PC-9 (cell line): ENCODE data around the gene ARHGEF9. TPM values are rescaled to one million over a fixed set of nuclear protein-coding genes. Genes with fewer than 3 reads are reported as not detected.

Source experiments
- BruUV-seq: library from RNA; stranded (reverse); fragments of 400-500 nt; replicated peaks from 2 replicates; lab custom pipeline; 2021; lab: Mats Ljungman, UMichigan
- CTCF ChIA-PET: fragments of 300-600 bp; sonication (Branson Sonifier 250); formaldehyde crosslinking; loops from one replicate; lab custom pipeline; 2022; ENCODE audit warnings: antibody characterized with exemption; lab: Charles Lee
- POLR2A ChIA-PET: fragments of 300-600 bp; sonication (Branson Sonifier 250); formaldehyde crosslinking; loops from one replicate; lab custom pipeline; 2022; ENCODE audit warnings: antibody characterized with exemption; ENCODE audit not compliant: unreplicated experiment; lab: Charles Lee
- DNase-seq, 2 experiments: peaks; one replicate each; pipeline versions ENCODE4 v3.0.0 to v3.0.0-alpha.2; 2015 to 2022; ENCODE audit warnings: mixed read lengths in 1 of 2
- H2AFZ ChIP-seq: fragments of 200-600 bp; sonication (generic); 2 replicates; pipeline ENCODE4 v1.8.1; 2017; ENCODE audit warnings: antibody characterized with exemption
- H3F3A ChIP-seq: fragments of 200-600 bp; sonication (generic); 2 replicates; pipeline ENCODE4 v1.8.1; 2017; ENCODE audit warnings: antibody characterized with exemption, mild to moderate bottlenecking, low read depth; ENCODE audit not compliant: insufficient read depth
- H3K27ac ChIP-seq: fragments of 200-600 bp; sonication (generic); 2 replicates; pipeline ENCODE4 v1.6.1; 2016; ENCODE audit warnings: mixed run types
- H3K27me3 ChIP-seq: fragments of 200-600 bp; sonication (generic); 2 replicates; pipeline ENCODE4 v1.6.1; 2016; ENCODE audit warnings: low read depth, mixed run types; ENCODE audit not compliant: insufficient read depth
- H3K36me3 ChIP-seq: fragments of 200-600 bp; sonication (generic); 2 replicates; pipeline ENCODE4 v1.6.1; 2016; ENCODE audit warnings: low read depth, mixed run types
- H3K4me1 ChIP-seq: fragments of 200-600 bp; sonication (generic); replicated peaks from 2 replicates; pipeline ENCODE4 v1.6.1; 2016; ENCODE audit warnings: mixed run types; ENCODE audit not compliant: insufficient read depth
- H3K4me2 ChIP-seq: fragments of 200-600 bp; sonication (generic); 2 replicates; pipeline ENCODE4 v1.6.1; 2017; ENCODE audit warnings: mixed run types
- H3K4me3 ChIP-seq: fragments of 200-600 bp; sonication (generic); 2 replicates; pipeline ENCODE4 v1.6.1; 2016; ENCODE audit warnings: mixed run types
- H3K79me2 ChIP-seq: fragments of 200-600 bp; sonication (generic); 2 replicates; pipeline ENCODE4 v1.6.1; 2017; ENCODE audit warnings: low read depth, mixed run types
- H3K9me2 ChIP-seq: fragments of 200-600 bp; sonication (generic); 2 replicates; pipeline ENCODE4 v1.8.1; 2017; ENCODE audit warnings: mild to moderate bottlenecking; ENCODE audit not compliant: insufficient read depth
- H3K9me3 ChIP-seq: fragments of 200-600 bp; sonication (generic); 2 replicates; pipeline ENCODE4 v1.8.1; 2016; ENCODE audit warnings: low read depth; ENCODE audit not compliant: insufficient read depth
- H4K20me1 ChIP-seq: fragments of 200-600 bp; sonication (generic); 2 replicates; pipeline ENCODE4 v1.8.1; 2017; ENCODE audit not compliant: insufficient read depth
- CTCF ChIP-seq: fragments of 200-600 bp; sonication (generic); conservative IDR thresholded peaks from 2 replicates; pipeline ENCODE4 v1.6.1; 2017; ENCODE audit warnings: mixed run types, antibody characterized with exemption, mild to moderate bottlenecking, moderate library complexity
- EZH2 ChIP-seq: fragments of 200-600 bp; sonication (generic); IDR thresholded peaks from 2 replicates; pipeline ENCODE4 v1.8.0; 2017; ENCODE audit warnings: antibody characterized with exemption, low read depth
- intact Hi-C: fragments of 100-400 bp; cut with micrococcal nuclease; formaldehyde crosslinking; loops from one replicate; pipeline ENCODE4 v1.10.0; 2022; ENCODE audit not compliant: unreplicated experiment
- total RNA-seq: library from RNA; stranded (reverse); gene quantifications from 2 replicates; pipeline ENCODE4 v1.2.3, GENCODE V29; 2021

Gene ARHGEF9
- total RNA-seq, 1 experiment from 2014 or later, result 23.4 TPM

DNA sequence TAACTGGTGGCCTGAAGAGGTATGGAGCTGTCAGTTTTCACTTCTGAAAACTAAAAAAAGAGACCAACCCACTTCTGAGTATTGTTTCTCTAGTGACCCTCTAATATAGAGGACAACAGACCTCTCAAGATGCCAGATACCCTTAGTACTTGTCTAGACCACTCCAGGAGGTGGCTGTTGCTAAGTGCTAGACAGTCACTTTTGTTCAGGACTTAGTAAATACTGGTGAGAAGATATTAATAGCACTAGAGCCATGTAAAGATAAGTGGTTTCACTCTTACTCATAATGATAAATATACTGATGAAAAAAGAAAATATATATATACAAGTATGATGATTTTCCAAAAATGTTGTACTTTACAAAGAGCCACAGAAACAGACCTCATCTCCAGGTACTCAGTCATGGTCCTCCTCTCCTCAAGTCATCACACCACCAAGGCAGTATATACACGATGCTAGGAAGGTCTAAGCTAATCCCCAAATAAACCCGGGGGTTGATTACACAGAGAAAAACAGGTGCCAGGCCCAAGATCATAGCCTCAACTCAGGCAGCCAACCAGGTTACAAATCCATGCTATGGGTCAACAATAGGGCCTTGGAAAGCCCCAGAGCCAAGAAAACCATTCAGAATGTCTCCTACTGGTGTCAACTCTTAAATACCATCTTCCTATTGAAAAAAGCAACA lies 66.9 kb downstream of the ARHGEF9 start:
- Histone ChIP-seq H3K36me3 (no peaks in the 10 kb centered on the region), H3K4me3 (no peak overlapping the region), H3K27me3 (no peaks in the 10 kb centered on the region), H3K9me2 (no peaks in the 10 kb centered on the region), H3K79me2 (no peaks in the 10 kb centered on the region), H3F3A (no peaks in the 10 kb centered on the region), H4K20me1 (no peaks in the 10 kb centered on the region), H3K4me1 (no peaks in the 10 kb centered on the region), H3K4me2 (no peak overlapping the region), H3K27ac (no peak overlapping the region), H3K9me3 (no peaks in the 10 kb centered on the region), H2AFZ (no peak overlapping the region)
- DNase-seq, result no peak
- ChIA-PET CTCF (no interaction called here), POLR2A (no interaction called here)
- intact Hi-C loops, result no loop called here
- no TSS peak for BruUV-seq
- TF ChIP-seq CTCF (no peak), EZH2 (no peak)

DNA sequence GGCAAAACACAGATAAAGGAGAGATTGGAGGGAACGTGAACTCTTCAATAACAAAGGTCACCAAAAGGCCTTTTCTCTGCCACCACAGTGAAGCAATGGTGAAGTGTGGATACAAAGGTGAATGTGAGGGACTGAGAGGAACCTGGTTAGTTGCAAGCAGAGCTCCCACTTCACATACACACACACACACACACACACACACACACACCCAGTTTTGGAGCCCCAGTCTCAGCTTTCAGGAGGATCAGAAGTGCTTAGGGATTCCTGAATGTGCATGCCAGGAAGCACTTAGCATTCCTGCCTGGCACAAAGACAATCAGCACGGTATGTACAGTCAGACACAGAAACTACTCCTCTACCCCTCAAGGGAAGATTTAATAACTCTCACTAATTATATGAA lies 71.5 kb downstream of the ARHGEF9 start:
- intact Hi-C loops, result no loop called here
- DNase-seq, result no peak
- CTCF ChIA-PET, result no interaction called here
- Histone ChIP-seq H3K27ac (no peak overlapping the region), H4K20me1 (no peaks in the 10 kb centered on the region), H2AFZ (no peak overlapping the region), H3K79me2 (no peaks in the 10 kb centered on the region), H3K4me2 (no peak overlapping the region), H3K4me1 (no peaks in the 10 kb centered on the region), H3K27me3 (no peaks in the 10 kb centered on the region), H3K9me3 (no peaks in the 10 kb centered on the region), H3K36me3 (no peaks in the 10 kb centered on the region), H3K9me2 (no peaks in the 10 kb centered on the region), H3K4me3 (no peak overlapping the region), H3F3A (no peaks in the 10 kb centered on the region)
- no peak for TF ChIP-seq CTCF
- no peak for TF ChIP-seq EZH2
- no TSS peak for BruUV-seq
- POLR2A ChIA-PET, result no interaction called here

DNA sequence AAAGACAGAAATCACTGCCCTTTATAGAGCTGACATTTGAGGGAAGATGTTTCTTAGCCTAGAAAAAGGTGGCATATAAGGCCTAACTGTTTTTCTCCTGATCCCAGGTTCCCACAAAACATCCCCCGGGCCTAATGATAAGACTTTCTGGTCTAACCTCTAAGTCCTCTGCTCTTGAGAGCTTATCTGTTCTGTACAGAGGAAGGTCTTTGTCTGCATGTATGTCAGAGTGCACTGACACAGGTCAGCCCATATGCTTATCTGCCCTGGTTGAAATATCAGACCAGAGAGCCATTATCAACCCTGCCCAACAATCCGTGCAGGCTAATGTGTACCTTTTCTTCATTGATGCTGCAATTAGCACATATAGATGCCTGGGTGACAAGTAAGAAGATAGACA lies 76.2 kb downstream of the ARHGEF9 start:
- Histone ChIP-seq H3K4me3 (no peak overlapping the region), H4K20me1 (no peaks in the 10 kb centered on the region), H3K4me2 (no peak overlapping the region), H3K79me2 (no peaks in the 10 kb centered on the region), H3K27ac (no peak overlapping the region), H3K36me3 (no peaks in the 10 kb centered on the region), H3K9me3 (no peaks in the 10 kb centered on the region), H3K9me2 (no peaks in the 10 kb centered on the region), H2AFZ (no peak overlapping the region), H3K27me3 (no peaks in the 10 kb centered on the region), H3K4me1 (no peaks in the 10 kb centered on the region), H3F3A (no peaks in the 10 kb centered on the region)
- POLR2A ChIA-PET, result interaction anchor here (0.6 kb wide), 1 partner anchor 177 kb away, joined by 3 read pairs; no protein-coding TSS in a partner anchor
- intact Hi-C loops, result no loop called here
- CTCF ChIA-PET, result no interaction called here
- no peak for DNase-seq
- no TSS peak for BruUV-seq
- TF ChIP-seq EZH2 (no peak), CTCF (no peak)
